Right lobe of liver (tissue), 6 donors: ENCODE data around the gene TTLL5. TPM values are rescaled to one million over a fixed set of nuclear protein-coding genes. Genes with fewer than 3 reads are reported as not detected.

Experiments
- ATAC-seq, 4 donors: fragments of 200-7000 bp; cut with Tn5 transposase; one replicate each; pipeline ENCODE4 v1.9.1; 2020; ENCODE audit warnings: mild to moderate bottlenecking in 4 of 4, moderate library complexity in 4 of 4
- DNase-seq, 3 donors: peaks; one replicate each; pipeline ENCODE4 v3.0.0-alpha.2; 2020
- H3K27ac ChIP-seq, 3 donors: fragments of 200-600 bp; one replicate each; pipeline ENCODE4 v1.8.0; 2022
- H3K27me3 ChIP-seq, 2 donors: fragments of 200-600 bp; one replicate each; pipeline ENCODE4 v1.8.0; 2022
- H3K36me3 ChIP-seq, 4 donors: fragments of 200-600 bp; sonication (generic) in 1 of 4; one replicate each; pipeline versions ENCODE4 v1.5.1 to v1.8.0; 2017 to 2022; ENCODE audit warnings: control low read depth in 1 of 4
- H3K4me1 ChIP-seq, 4 donors: fragments of 200-600 bp; sonication (generic) in 1 of 4; one replicate each; pipeline versions ENCODE4 v1.5.1 to v1.8.0; 2017 to 2022; ENCODE audit warnings: control low read depth in 1 of 4
- H3K4me3 ChIP-seq, 3 donors: fragments of 200-600 bp; one replicate each; pipeline ENCODE4 v1.8.0; 2022
- H3K9me3 ChIP-seq, 4 donors: fragments of 200-600 bp; sonication (generic) in 1 of 4; one replicate each; pipeline versions ENCODE4 v1.5.1 to v1.8.0; 2017 to 2022; ENCODE audit warnings: control low read depth in 1 of 4
- CTCF ChIP-seq, 4 donors: fragments of 200-600 bp in 3 of 4; fragments of 450-650 bp in 1 of 4; IDR thresholded peaks; one replicate each; pipeline versions ENCODE4 v1.5.1 to v1.8.0; 2016 to 2022; ENCODE audit warnings: antibody characterized with exemption in 4 of 4, mild to moderate bottlenecking in 2 of 4
- POLR2A ChIP-seq: fragments of 450-650 bp; IDR thresholded peaks from one replicate; pipeline ENCODE4 v1.6.1; 2017; ENCODE audit warnings: antibody characterized with exemption, mild to moderate bottlenecking
- WGBS: methylation state at CpG from one replicate; pipeline ENCODE4 v1.1.6; 2018; ENCODE audit warnings: low coverage, low lambda C conversion rate; ENCODE audit not compliant: insufficient coverage; ENCODE audit errors: missing lambda C conversion rate; 5-methylcytosine and 5-hydroxymethylcytosine counted together
- intact Hi-C, 2 donors: fragments of 100-400 bp; cut with DNase I; formaldehyde crosslinking; loops; one replicate each; pipeline versions ENCODE4 v1.11.2 to v1.14.1; 2022
- total RNA-seq, 6 experiments: library from RNA; depleted of rRNA in 2 of 6; stranded (reverse); fragments of >200 nt in 2 of 6; fragmentation: NEBNext Ultra II Directional in 3 of 6; extraction: Animal tissue kit (Norgen Biotek cat#: 25700) in 3 of 6; gene quantifications; one replicate each; pipeline versions ENCODE4 v1.1.0 to v1.2.4, GENCODE V29; 2016 to 2023
- donor health status: DM: no; HTN: yes; CAD: no.
- donor health status: DM: no; HTN: no; CAD: no.
- donor health status: DM: no; HTN: no; CAD: no.
- donor health status: DM: no; HTN: yes; CAD: no.
- donor health status: DM: no; HTN: yes; CAD: no.

The TTLL5 gene
- total RNA-seq, 6 experiments from 2014 or later, result 7.4 to 13.8 (median 11.9) TPM

- H3K9me3 ChIP-seq, result no peaks in the 10 kb centered on the region
- no peak overlapping the region for H3K4me3 ChIP-seq
- WGBS, result 85% methylated on average over 4 of the region's 4 CpGs
- intact Hi-C loops, result no loop called here
- no peaks in the 10 kb centered on the region for H3K4me1 ChIP-seq
- ATAC-seq (no peak), DNase-seq (no peak)
- H3K36me3 ChIP-seq, result peaks cover 0 to 6% (median 0%) of the 10 kb centered on the region in 4 donors
- no peaks in the 10 kb centered on the region for H3K27me3 ChIP-seq
- H3K27ac ChIP-seq, result no peak overlapping the region
- no peak for TF ChIP-seq CTCF (IDR thresholded peaks at IDR 0.05)
- TF ChIP-seq POLR2A, result no peak
Measured at GRCh38 chr14:75969126-75969525, 308.1 kb downstream of the TTLL5 start.

- H3K36me3 ChIP-seq, result peaks cover 0 to 6% (median 0%) of the 10 kb centered on the region in 4 donors
- H3K4me3 ChIP-seq, result no peak overlapping the region
- H3K9me3 ChIP-seq, result no peaks in the 10 kb centered on the region
- 77% methylated on average over 8 of the region's 8 CpGs for WGBS
- no peaks in the 10 kb centered on the region for H3K4me1 ChIP-seq
- intact Hi-C loops, result loop anchor here in 1 of 2 donors (10.0 kb wide), 1 partner anchor 265 kb away; no protein-coding TSS in a partner anchor
- DNase-seq (no peak), ATAC-seq (no peak)
- TF ChIP-seq CTCF (IDR thresholded peaks at IDR 0.05) (no peak), POLR2A (no peak)
- no peak overlapping the region for H3K27ac ChIP-seq
- H3K27me3 ChIP-seq, result no peaks in the 10 kb centered on the region
Measured at GRCh38 chr14:75969891-75970290, 308.8 kb downstream of the TTLL5 start.

GRCh38 chr14:75970989-75971388 is 309.9 kb downstream of the TTLL5 start:
- no peaks in the 10 kb centered on the region for H3K9me3 ChIP-seq
- no peaks in the 10 kb centered on the region for H3K4me1 ChIP-seq
- no peak overlapping the region for H3K4me3 ChIP-seq
- H3K27ac ChIP-seq, result no peak overlapping the region
- intact Hi-C loops, result loop anchor here in 1 of 2 donors (10.0 kb wide), 1 partner anchor 266 kb away; no protein-coding TSS in a partner anchor
- WGBS, result 92% methylated on average over 2 of the region's 9 CpGs
- ATAC-seq (no peak), DNase-seq (no peak)
- TF ChIP-seq CTCF (IDR thresholded peaks at IDR 0.05) (no peak), POLR2A (no peak)
- peaks cover 0 to 6% (median 0%) of the 10 kb centered on the region in 4 donors for H3K36me3 ChIP-seq
- no peaks in the 10 kb centered on the region for H3K27me3 ChIP-seq

GRCh38 chr14:75971509-75971908 is 310.5 kb downstream of the TTLL5 start:
- ATAC-seq (no peak), DNase-seq (no peak)
- intact Hi-C loops, result loop anchor here in 1 of 2 donors (10.0 kb wide), 1 partner anchor 267 kb away; no protein-coding TSS in a partner anchor
- 88% methylated on average over 5 of the region's 15 CpGs for WGBS
- H3K36me3 ChIP-seq, result peaks cover 0 to 6% (median 0%) of the 10 kb centered on the region in 4 donors
- no peak for TF ChIP-seq CTCF (IDR thresholded peaks at IDR 0.05)
- TF ChIP-seq POLR2A, result no peak
- H3K27ac ChIP-seq, result no peak overlapping the region
- no peaks in the 10 kb centered on the region for H3K9me3 ChIP-seq
- H3K27me3 ChIP-seq, result no peaks in the 10 kb centered on the region
- H3K4me1 ChIP-seq, result no peaks in the 10 kb centered on the region
- H3K4me3 ChIP-seq, result no peak overlapping the region
